Kidney epithelial cell (primary cell): Measurements from ENCODE around the gene C11orf21. TPM values are rescaled to one million over a fixed set of nuclear protein-coding genes. Genes with fewer than 3 reads are reported as not detected.

Experiments
- DNase-seq: peaks from one replicate; pipeline ENCODE4 v3.0.0-alpha.2; 2010; ENCODE audit warnings: low read depth
- H3K27me3 ChIP-seq: 2 replicates; pipeline ENCODE4 v1.6.0; 2011; ENCODE audit warnings: low read length; ENCODE audit not compliant: control insufficient read depth, insufficient read depth
- H3K36me3 ChIP-seq: 2 replicates; pipeline ENCODE4 v1.5.1; 2011; ENCODE audit warnings: low read length; ENCODE audit not compliant: control insufficient read depth, insufficient read depth
- H3K4me3 ChIP-seq: 2 replicates; pipeline ENCODE4 v1.5.1; 2011; ENCODE audit warnings: low read depth, mild to moderate bottlenecking, control low read depth, low read length
- CTCF ChIP-seq: IDR thresholded peaks from 2 replicates; pipeline ENCODE4 v1.5.1; 2011; ENCODE audit warnings: mild to moderate bottlenecking, moderate library complexity, low read length, control low read depth, inconsistent platforms; ENCODE audit not compliant: insufficient read depth, poor library complexity, severe bottlenecking
- total RNA-seq: library from RNA; depleted of rRNA; stranded (reverse); fragments of >200 nt; gene quantifications from 2 replicates; pipeline ENCODE4 v1.2.3, GENCODE V29; 2015

The C11orf21 gene
- total RNA-seq, 1 donor from 2014 or later, result not detected

DNA sequence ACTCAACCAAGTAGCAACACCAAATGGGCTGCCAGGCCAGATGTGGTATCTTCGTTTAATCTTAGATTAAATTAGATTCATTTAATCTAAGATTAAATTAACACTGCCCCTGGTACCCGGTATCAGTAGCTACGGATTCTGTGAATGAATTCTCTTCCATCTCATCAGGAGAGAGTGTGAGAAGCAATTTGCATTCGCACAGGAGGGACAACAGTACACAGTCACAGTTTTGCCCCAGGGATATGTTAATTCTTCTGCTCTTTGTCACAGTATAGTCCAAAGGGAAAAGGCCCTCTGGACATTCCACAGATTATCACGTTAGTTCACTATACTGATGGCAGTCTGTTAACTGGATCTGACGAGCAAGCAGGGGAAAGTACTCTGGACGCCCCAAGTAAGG, 54.2 kb downstream of the C11orf21 start:
- Histone ChIP-seq H3K27me3 (peaks cover 18% of the 10 kb centered on the region), H3K36me3 (no peaks in the 10 kb centered on the region), H3K4me3 (no peak overlapping the region)
- DNase-seq, result no peak
- TF ChIP-seq CTCF, result no peak

Other genes starting within 250 kb of the C11orf21 start
- gene IGF2, start 162.5 kb downstream of the C11orf21 start, total RNA-seq, result 8.7 and 11.4 TPM in 2 replicates
- not detected in 2 replicates for gene INS, start 140.7 kb downstream of the C11orf21 start, total RNA-seq
- gene TH, start 130.1 kb downstream of the C11orf21 start, total RNA-seq, result not detected in 2 replicates
- gene ASCL2, start 31.3 kb downstream of the C11orf21 start, total RNA-seq, result 0.21 TPM in 1 of 2 replicates, not detected in the other
- gene TSPAN32, start 95 bp upstream of the C11orf21 start, total RNA-seq, result 0.46 TPM in 1 of 2 replicates, not detected in the other
- gene CD81, start 75.4 kb upstream of the C11orf21 start, total RNA-seq, result 216 and 263 TPM in 2 replicates
- 62.0 and 73.2 TPM in 2 replicates for gene TSSC4, start 98.8 kb upstream of the C11orf21 start, total RNA-seq
- not detected in 2 replicates for gene TRPM5, start 142.6 kb upstream of the C11orf21 start, total RNA-seq
- 2.3 and 2.8 TPM in 2 replicates for gene KCNQ1, start 143.1 kb upstream of the C11orf21 start, total RNA-seq